ENCODE results near the gene CBR1.

DNA sequence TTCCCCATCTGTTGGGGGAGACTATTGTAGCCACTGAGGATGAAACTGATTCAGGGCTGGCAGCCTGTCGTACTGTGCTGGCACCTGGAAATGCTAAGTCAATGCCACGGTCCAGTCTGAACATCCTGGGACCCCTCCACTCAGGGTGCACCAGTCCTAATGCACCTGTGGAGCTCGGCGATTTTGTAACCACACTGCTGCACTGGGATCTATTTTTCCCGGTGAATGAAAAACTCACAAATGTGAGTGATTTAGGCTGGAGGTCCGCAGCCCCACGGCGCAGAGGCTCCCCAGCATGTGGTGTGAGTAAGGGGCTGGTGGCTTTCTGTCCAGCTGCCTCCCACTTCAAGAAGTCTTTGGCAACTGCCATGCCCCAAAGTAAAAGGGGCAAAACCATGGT lies 45.0 kb upstream of the CBR1 start:
- TF ChIP-seq GABPA (IDR thresholded peaks at IDR 0.05; ENCODE audit: borderline replicate concordance, insufficient read depth, low read length) = no peak
- TF ChIP-seq, protein P1, sequence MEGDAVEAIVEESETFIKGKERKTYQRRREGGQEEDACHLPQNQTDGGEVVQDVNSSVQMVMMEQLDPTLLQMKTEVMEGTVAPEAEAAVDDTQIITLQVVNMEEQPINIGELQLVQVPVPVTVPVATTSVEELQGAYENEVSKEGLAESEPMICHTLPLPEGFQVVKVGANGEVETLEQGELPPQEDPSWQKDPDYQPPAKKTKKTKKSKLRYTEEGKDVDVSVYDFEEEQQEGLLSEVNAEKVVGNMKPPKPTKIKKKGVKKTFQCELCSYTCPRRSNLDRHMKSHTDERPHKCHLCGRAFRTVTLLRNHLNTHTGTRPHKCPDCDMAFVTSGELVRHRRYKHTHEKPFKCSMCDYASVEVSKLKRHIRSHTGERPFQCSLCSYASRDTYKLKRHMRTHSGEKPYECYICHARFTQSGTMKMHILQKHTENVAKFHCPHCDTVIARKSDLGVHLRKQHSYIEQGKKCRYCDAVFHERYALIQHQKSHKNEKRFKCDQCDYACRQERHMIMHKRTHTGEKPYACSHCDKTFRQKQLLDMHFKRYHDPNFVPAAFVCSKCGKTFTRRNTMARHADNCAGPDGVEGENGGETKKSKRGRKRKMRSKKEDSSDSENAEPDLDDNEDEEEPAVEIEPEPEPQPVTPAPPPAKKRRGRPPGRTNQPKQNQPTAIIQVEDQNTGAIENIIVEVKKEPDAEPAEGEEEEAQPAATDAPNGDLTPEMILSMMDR (IDR thresholded peaks at IDR 0.05; ENCODE audit: control extremely low read depth in 1 of 3, insufficient read depth in 1 of 3, low read depth in 1 of 3, low read length in 3 of 3) = no peak
- no peak for TF ChIP-seq YY1 (IDR thresholded peaks at IDR 0.05; ENCODE audit: low read depth, low read length)
- TF ChIP-seq POLR2AphosphoS5 (IDR thresholded peaks at IDR 0.05; ENCODE audit: low read depth, low read length) = no peak
- TF ChIP-seq CREB1 (IDR thresholded peaks at IDR 0.05) = no peak
- TF ChIP-seq CHD1 (IDR thresholded peaks at IDR 0.05; ENCODE audit: low read depth, low read length) = no peak
- no peak for TF ChIP-seq RBBP5 (IDR thresholded peaks at IDR 0.05; ENCODE audit: borderline replicate concordance, low read depth, low read length)
- no peak for TF ChIP-seq TBP (IDR thresholded peaks at IDR 0.05; ENCODE audit: low read depth, low read length)
- TF ChIP-seq TAF1 (IDR thresholded peaks at IDR 0.05; ENCODE audit: low read depth, low read length) = no peak

Data from H1 (cell line).